RPMI8226 (cell line): ENCODE results near the gene HNRNPLL.

Source experiments
- DNase-seq: peaks from one replicate; pipeline ENCODE4 v3.0.0-alpha.2; 2015

The HNRNPLL gene

DNA sequence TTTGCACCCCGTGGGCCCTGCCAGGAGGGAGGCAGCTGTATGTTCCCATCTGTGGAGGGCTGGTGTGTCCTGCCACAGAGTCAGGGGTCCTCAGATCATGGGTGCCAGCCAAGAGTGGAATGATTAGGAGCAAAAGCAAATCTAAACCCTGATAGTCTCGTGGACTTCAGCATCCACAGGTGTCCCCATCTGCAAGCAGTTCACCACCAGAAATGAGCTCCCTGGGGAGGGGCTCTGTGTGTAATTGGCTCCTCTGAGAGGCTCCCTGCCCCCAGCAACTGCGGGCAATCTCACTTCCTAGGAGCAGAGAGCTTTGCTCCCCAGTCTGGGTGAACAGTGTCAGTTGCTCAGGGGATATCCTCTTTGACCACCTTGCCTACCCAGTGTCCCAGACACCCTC is 78.1 kb downstream of the HNRNPLL start:
- no peak for DNase-seq

DNA sequence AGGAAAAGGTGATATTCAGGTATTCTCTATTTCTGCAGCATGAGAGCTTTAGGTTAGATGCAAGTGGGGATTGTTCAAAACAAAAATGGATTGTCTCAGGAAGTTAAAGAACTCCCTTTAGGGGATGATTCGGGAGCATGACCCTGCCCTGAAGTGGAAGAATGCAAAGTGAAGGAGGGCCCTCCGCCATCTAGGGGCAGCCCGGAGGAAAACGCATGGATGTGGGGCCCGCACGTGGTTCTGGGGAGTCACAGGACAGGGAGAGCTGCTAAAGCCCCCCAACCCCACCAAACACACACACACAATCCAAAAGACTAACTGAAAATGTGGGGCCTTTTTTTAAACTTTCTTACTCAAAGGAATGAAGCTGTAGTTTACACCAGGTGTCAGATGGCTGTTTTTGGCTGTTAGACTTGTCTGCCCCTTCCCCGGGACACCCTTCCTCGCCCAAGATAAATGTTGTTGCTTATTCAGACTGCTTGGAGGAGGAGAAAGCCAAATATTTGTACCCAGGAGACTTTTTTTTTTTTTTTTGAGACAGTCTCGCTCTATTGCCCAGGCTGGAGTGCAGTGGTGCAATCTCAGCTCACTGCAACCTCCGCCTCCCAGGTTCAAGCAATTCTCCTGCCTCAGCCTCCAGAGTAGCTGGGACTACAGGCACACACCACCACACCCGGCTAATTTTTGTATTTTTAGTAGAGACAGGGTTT is 78.8 kb downstream of the HNRNPLL start:
- DNase-seq = no peak

DNA sequence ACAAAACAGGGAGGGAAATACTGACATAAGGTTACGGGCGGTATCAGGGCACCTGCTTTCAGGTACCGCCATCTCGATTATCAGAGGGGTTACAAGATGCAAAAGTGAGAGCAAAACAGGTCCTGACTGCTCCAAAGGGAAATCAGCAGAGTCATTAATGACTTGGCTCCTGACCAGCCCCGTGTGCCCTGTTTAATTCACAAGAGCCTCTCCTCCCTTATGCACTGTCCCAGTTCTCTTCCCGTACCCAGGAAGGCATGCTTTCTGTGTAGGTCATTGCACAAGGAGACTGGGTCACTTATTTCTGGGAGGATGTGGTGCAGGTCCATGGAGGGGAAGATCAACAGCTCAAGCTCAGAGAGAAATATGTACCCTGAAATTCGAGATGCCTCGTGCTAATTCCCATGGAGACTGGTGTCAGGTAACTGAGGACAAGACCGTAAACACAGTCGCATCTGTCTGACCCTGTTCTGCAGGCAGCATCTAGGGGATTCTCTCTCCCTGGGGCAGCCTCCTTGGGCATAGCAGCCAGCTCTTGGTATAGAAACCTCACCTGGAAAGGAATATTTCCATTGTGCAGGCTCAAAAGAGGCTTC is 79.9 kb downstream of the HNRNPLL start:
- no peak for DNase-seq

DNA sequence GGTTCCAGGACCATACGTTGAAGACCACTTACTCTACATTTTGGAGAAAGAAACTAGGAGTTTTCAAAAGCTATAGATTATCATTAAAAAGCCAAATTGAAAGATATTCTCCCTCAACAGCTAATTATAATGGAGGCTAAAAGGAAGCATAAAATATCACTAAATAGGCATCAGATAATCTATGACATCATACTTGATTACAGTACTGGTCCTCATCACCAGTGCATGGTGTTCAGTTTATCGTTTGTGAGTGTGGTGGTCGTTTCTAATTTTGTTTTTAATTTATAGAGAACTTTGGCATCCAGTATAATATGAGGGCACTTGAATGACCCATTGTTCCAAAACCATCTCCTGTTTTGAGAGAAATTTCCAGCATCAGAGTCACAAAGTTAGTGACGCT is 80.9 kb downstream of the HNRNPLL start:
- DNase-seq = no peak

DNA sequence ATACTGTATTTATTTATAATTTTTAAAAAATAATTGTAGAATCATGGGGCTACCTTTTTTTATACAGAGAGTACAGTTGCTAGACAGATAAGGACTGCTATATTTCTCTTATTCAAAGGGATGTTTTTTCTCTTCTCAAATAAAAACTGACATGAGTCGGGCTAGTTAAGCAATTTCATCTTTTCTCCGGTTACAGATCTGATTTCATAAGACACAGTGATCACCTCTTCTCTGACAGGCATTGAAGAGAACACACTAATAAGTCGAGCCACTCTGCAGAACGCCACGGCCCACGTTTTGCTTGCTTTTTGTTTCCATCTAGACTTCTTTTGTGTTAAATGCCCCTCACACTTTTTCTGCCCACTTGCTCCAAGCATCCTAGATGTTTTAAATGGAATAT is 85.4 kb downstream of the HNRNPLL start:
- no peak for DNase-seq

DNA sequence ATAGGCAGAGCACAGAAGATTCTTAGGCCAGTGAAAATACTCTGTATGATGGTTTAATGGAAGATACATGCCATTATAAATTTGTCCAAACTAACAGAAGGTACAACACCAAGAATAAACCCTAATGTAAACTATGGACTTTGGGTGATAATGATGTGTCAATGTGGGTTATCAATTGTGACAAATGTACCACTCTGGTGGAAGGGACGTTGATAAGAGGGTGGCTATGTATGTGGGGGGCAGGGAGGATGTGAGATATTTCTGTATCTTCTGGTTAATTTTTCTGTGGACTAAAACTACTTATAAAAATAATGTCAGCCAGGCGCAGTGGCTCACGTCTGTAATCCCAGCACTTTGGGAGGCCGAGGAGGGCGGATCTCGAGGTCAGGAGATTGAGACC is 86.2 kb downstream of the HNRNPLL start:
- DNase-seq = no peak

DNA sequence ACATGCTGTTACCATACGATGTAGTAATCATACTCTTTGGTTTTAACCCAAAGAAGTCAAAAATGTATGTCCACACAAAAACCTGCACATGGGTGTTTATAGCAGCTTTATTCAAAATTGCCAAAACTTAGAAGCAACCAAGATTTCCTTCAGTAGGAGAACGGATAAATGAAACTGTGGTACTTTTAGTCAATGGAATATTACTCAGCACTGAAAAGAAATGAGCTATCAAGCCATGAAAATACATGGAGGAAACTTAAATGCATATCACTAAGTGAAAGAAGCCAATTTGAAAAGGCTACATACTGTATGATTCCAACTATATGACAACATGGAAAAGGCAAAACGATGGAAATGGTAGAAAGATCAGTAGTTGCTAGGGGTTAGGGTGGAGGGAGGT is 86.6 kb downstream of the HNRNPLL start:
- no peak for DNase-seq

DNA sequence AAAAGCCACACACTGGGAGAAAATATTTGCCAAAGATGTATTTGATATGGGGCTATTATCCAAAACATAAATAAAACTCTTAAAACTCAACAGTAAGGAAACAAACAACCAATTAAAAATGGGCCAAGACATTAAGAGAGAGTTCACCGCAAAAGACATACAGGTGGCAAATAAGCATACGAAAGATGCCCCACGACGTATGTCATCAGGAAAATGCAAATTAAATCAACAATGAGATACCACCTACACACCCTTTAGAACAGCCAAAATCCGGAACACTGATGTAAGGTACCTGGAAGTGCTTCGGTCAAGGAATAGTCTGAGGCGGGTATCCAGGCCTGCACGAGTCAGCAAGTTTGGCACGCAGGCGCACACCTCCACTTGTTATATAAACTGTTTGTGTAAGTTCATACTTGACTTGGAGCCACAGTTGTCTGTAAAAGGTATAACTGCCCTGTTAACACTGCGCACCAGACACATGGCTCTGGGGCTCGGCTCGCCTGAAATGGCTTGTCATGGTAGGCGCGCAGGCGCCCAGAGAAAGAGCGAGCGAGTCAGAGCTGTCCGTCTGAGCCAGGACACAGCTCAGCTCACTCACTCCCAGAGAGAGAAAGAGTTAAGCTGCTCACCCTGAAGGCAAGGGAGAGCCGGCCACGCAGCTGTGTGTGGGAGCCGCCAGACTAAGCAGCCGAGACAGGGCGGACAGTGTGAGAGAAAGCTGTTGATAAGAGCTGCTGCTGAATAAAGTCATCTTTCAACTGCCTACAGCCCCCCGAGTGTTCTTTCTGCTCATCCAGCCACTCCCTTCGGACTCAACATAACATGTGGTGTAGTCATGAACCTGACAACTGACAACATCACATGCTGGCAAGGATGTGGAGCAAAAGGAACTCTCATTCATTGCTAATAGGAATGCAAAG is 87.3 kb downstream of the HNRNPLL start:
- no peak for DNase-seq

DNA sequence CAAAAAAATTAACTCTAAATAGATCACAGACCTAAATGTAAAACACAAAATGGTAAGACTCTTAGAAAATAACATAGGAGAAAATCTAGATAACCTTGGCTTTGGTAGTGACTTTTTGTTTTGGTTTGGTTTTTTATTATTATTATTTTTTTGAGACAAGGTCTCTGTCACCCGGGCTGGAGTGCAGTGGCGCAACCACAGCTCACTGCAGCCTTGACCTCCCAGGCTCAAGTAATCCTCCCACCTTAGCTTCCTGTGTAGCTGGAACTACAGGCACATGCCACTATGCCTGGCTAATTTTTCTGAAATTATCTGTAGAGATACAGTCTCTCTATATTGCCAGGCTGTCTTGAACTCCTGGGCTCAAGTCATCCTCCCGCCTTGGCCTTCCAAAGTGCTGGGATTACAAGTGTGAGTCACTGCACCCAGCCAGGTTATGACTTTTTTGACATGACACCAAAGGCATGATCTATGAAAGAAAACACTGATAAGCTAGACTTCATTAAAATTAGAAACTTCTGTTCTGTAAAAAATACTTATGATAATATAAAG is 88.0 kb downstream of the HNRNPLL start:
- no peak for DNase-seq

DNA sequence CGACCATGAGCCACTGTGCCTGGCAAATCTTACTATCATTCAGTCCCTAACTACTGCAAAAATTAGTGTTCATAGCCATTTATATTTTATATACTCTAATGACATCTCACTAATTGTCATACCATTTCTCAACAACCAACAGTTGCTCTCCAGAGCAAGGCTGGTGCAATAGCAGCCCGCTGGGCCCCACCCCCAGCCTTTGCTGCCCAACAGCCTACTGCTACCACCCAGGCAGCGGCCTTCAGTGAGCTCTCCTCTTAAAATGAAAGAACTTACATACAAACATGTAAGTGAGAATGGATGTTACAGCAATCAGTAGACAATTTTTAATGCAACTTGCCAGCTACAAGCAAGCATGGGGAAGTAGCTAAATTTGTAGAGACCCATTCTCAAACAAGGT is 90.5 kb downstream of the HNRNPLL start:
- no peak for DNase-seq
